K562 (cell line): Measurements from ENCODE around the gene CEP76. TPM values are rescaled to one million over a fixed set of nuclear protein-coding genes. Genes with fewer than 3 reads are reported as not detected.

Experiments
- ATAC-seq: fragments of 200-7000 bp; cut with Tn5 transposase; 3 replicates; pipeline ENCODE4 v1.9.1; 2020; ENCODE audit warnings: moderate library complexity
- BruUV-seq: library from RNA; stranded (reverse); fragments of 400-500 nt; replicated peaks from 2 replicates; lab custom pipeline; 2021; lab: Mats Ljungman, UMichigan
- CTCF ChIA-PET: fragments of 300-600 bp; formaldehyde crosslinking; extraction: SDS; loops from one replicate; lab custom pipeline; 2021; ENCODE audit warnings: low intra/inter-chr PET ratio; lab: Yijun Ruan, JAX
- POLR2A ChIA-PET: fragments of 300-600, 350-650 bp; sonication (Branson Sonifier 250); formaldehyde crosslinking; extraction: SDS; loops from one replicate; lab custom pipeline; 2021; ENCODE audit warnings: antibody characterized with exemption, inconsistent platforms; lab: Yijun Ruan, JAX
- DNase-seq, 4 experiments: peaks; one replicate each; pipeline versions ENCODE4 v3.0.0 to v3.0.0-alpha.2; 2011 to 2018; ENCODE audit warnings: low spot score in 3 of 4, mixed read lengths in 3 of 4; ENCODE audit errors: extremely low read depth in 1 of 4
- FAIRE-seq: peaks from 2 replicates; lab custom pipeline; 2011; peaks lifted over from hg19 to GRCh38; lab: Jason Lieb, UNC
- H2AFZ ChIP-seq: 2 replicates; pipeline ENCODE4 v1.6.0; 2011; ENCODE audit warnings: low read depth, low read length, control low read depth, inconsistent platforms
- H3K27ac ChIP-seq: fragments of 200-600 bp; 3 replicates; pipeline ENCODE4 v1.8.0; 2011; ENCODE audit warnings: low read depth, mild to moderate bottlenecking, control low read depth, inconsistent platforms, low read length, moderate library complexity, mixed read lengths; ENCODE audit errors: extremely low read depth
- H3K27me3 ChIP-seq, 2 experiments: fragments of 300-600 bp in 1 of 2; 2 replicates in 1 of 2; 3 replicates in 1 of 2; pipeline versions ENCODE4 v1.6.0 to v1.8.0; 2011; ENCODE audit warnings: inconsistent platforms in 2 of 2, low read length in 2 of 2, mild to moderate bottlenecking in 1 of 2, mixed read lengths in 1 of 2, moderate library complexity in 1 of 2; ENCODE audit not compliant: control insufficient read depth in 2 of 2, insufficient read depth in 2 of 2
- H3K36me3 ChIP-seq: fragments of 300-600 bp; 3 replicates; pipeline ENCODE4 v1.8.0; 2011; ENCODE audit warnings: mild to moderate bottlenecking, low read length, inconsistent platforms; ENCODE audit not compliant: control insufficient read depth, insufficient read depth
- H3K4me1 ChIP-seq, 2 experiments: fragments of 200-600 bp in 1 of 2; replicated peaks in 1 of 2; 2 replicates in 1 of 2; 3 replicates in 1 of 2; pipeline versions ENCODE4 v1.5.1 to v1.8.0; 2011; ENCODE audit warnings: inconsistent platforms in 2 of 2, low read length in 2 of 2, mild to moderate bottlenecking in 1 of 2, mixed read lengths in 1 of 2, moderate library complexity in 1 of 2; ENCODE audit not compliant: control insufficient read depth in 2 of 2, insufficient read depth in 2 of 2
- H3K4me2 ChIP-seq: 2 replicates; pipeline ENCODE4 v1.6.1; 2011; ENCODE audit warnings: low read length, control low read depth, inconsistent platforms, mixed read lengths; ENCODE audit not compliant: insufficient read depth
- H3K4me3 ChIP-seq: fragments of 200-600 bp; sonication (generic), shearing (Covaris generic); 2 replicates; pipeline ENCODE4 v1.5.1; 2016; ENCODE audit warnings: control low read depth, inconsistent platforms
- H3K79me2 ChIP-seq: fragments of 200-600 bp; 3 replicates; pipeline ENCODE4 v1.8.0; 2011; ENCODE audit warnings: low read length, inconsistent platforms; ENCODE audit not compliant: control insufficient read depth, insufficient read depth
- H3K9ac ChIP-seq, 2 experiments: 2 replicates each; pipeline versions ENCODE4 v1.6.0 to v1.6.1; 2011; ENCODE audit warnings: low read depth in 2 of 2, low read length in 2 of 2, control low read depth in 1 of 2, inconsistent platforms in 1 of 2, mild to moderate bottlenecking in 1 of 2, mixed read lengths in 1 of 2; ENCODE audit not compliant: insufficient read depth in 1 of 2
- H3K9me1 ChIP-seq: one replicate; pipeline ENCODE4 v1.6.0; 2011; ENCODE audit warnings: inconsistent platforms, mild to moderate bottlenecking, low read length, moderate library complexity; ENCODE audit not compliant: control insufficient read depth, insufficient read depth
- H3K9me3 ChIP-seq: replicated peaks from 2 replicates; pipeline ENCODE4 v1.5.1; 2011; ENCODE audit warnings: low read depth, low read length, inconsistent platforms; ENCODE audit not compliant: control insufficient read depth, insufficient read depth
- H4K20me1 ChIP-seq: replicated peaks from 2 replicates; pipeline ENCODE4 v1.6.1; 2011; ENCODE audit warnings: low read length, inconsistent platforms, mixed read lengths; ENCODE audit not compliant: control insufficient read depth, insufficient read depth
- BMI1 ChIP-seq: fragments of 150-350 bp; IDR thresholded peaks from 2 replicates; pipeline ENCODE4 v1.6.1; 2014; ENCODE audit warnings: low read length
- BRCA1 ChIP-seq, 2 experiments: fragments of 450-650 bp in 1 of 2; sonication (generic) in 1 of 2; formaldehyde crosslinking in 1 of 2; IDR thresholded peaks; 2 replicates each; pipeline versions ENCODE4 v1.5.0 to v1.6.1; 2017 to 2020; ENCODE audit warnings: mild to moderate bottlenecking in 1 of 2, missing genetic modification reagents in 1 of 2
- EHMT2 ChIP-seq: fragments of 450-650 bp; IDR thresholded peaks from 2 replicates; pipeline ENCODE4 v1.6.1; 2018; ENCODE audit warnings: antibody characterized with exemption
- ELF1 ChIP-seq: fragments of 200-800 bp; sonication (Bioruptor generic); IDR thresholded peaks from 2 replicates; pipeline ENCODE4 v1.6.1; 2016; ENCODE audit warnings: missing genetic modification characterization, missing compliant biosample characterization
- GABPB2 ChIP-seq: fragments of 250-450 bp; sonication (Bioruptor Pico); conservative IDR thresholded peaks from 2 replicates; pipeline ENCODE4 v1.5.1; 2021; ENCODE audit warnings: mild to moderate bottlenecking
- HDAC2 ChIP-seq: fragments of 450-650 bp; IDR thresholded peaks from 2 replicates; pipeline ENCODE4 v1.6.1; 2016; ENCODE audit warnings: mild to moderate bottlenecking
- MIER1 ChIP-seq: fragments of 450-650 bp; IDR thresholded peaks from 2 replicates; pipeline ENCODE4 v1.6.1; 2016; ENCODE audit warnings: antibody characterized with exemption, mild to moderate bottlenecking, low read depth
- POLR2G ChIP-seq: fragments of 200-400 bp; formaldehyde crosslinking; IDR thresholded peaks from 2 replicates; pipeline ENCODE4 v1.6.1; 2017; ENCODE audit warnings: low read depth, mild to moderate bottlenecking, antibody characterized with exemption, low read length, moderate library complexity
- SRSF9 ChIP-seq: fragments of 200-400 bp; formaldehyde crosslinking; IDR thresholded peaks from 2 replicates; pipeline ENCODE4 v1.6.1; 2017; ENCODE audit warnings: low read depth, low read length, borderline replicate concordance
- TOE1 ChIP-seq, 2 experiments: fragments of 450-650 bp in 1 of 2; sonication (generic) in 1 of 2; formaldehyde crosslinking in 1 of 2; IDR thresholded peaks; 2 replicates each; pipeline versions ENCODE4 v1.7.1 to v1.8.0; 2016 to 2022; ENCODE audit warnings: borderline replicate concordance in 2 of 2, mild to moderate bottlenecking in 2 of 2, antibody characterized with exemption in 1 of 2, inconsistent platforms in 1 of 2, low read depth in 1 of 2, missing genetic modification reagents in 1 of 2, moderate library complexity in 1 of 2
- TSC22D4 ChIP-seq: fragments of 450-650 bp; IDR thresholded peaks from 2 replicates; pipeline ENCODE4 v1.6.1; 2016; ENCODE audit warnings: missing genetic modification characterization, missing biosample characterization, control low read depth
- XRCC4 ChIP-seq: IDR thresholded peaks from one replicate; pipeline ENCODE4 v1.6.1; 2011; ENCODE audit not compliant: insufficient read depth, insufficient read length; ENCODE audit errors: extremely low read depth
- ZBED1 ChIP-seq: IDR thresholded peaks from 2 replicates; pipeline ENCODE4 v1.6.1; 2014
- ZFP30 ChIP-seq: fragments of 250-450 bp; sonication (Bioruptor Pico); IDR thresholded peaks from 2 replicates; pipeline ENCODE4 v1.8.0; 2022; ENCODE audit warnings: moderate library complexity, mild to moderate bottlenecking, inconsistent platforms, borderline replicate concordance
- ZKSCAN3 ChIP-seq: fragments of 250-450 bp; sonication (Bioruptor Pico); IDR thresholded peaks from 2 replicates; pipeline ENCODE4 v1.4.0; 2020
- ZNF174 ChIP-seq: fragments of 250-450 bp; sonication (Bioruptor Pico); IDR thresholded peaks from 2 replicates; pipeline ENCODE4 v1.4.0; 2020; ENCODE audit warnings: mild to moderate bottlenecking
- WGBS: fragments of 100-300 bp; shearing (Covaris generic); methylation state at CpG from one replicate; pipeline ENCODE4 v1.1.6; 2016; ENCODE audit warnings: low coverage, mixed read lengths; ENCODE audit not compliant: insufficient coverage; ENCODE audit errors: missing lambda C conversion rate; 5-methylcytosine and 5-hydroxymethylcytosine counted together
- in situ Hi-C: fragments of 300-500 bp; cut with MboI; formaldehyde crosslinking; loops from 4 replicates; pipeline ENCODE4 v1.15.0; 2018; ENCODE audit warnings: inconsistent platforms, mixed read lengths
- intact Hi-C: fragments of 100-400 bp; cut with micrococcal nuclease; formaldehyde crosslinking; loops from 2 replicates; pipeline ENCODE4 v1.14.2; 2022
- polyA plus RNA-seq, 8 experiments: library from polyadenylated mRNA; depleted of rRNA in 4 of 8; stranded (reverse) in 5 of 8; unstranded in 3 of 8; fragments of >200 nt; fragmentation: Nextera tagmentation in 2 of 8; fragmentation: Illumina TruSeq in 1 of 8; extraction: Ambion mirVana in 2 of 8; extraction: Trizol in 1 of 8; gene quantifications; 2 replicates each; pipeline versions ENCODE4 v1.2.1 to v1.2.3, GENCODE V29; 2011 to 2014; ENCODE audit warnings: inconsistent platforms in 1 of 8, missing spikeins in 1 of 8
- total RNA-seq, 7 experiments: library from RNA; depleted of rRNA in 6 of 7; stranded (reverse); fragments of >200 nt in 6 of 7; fragmentation: Illumina TruSeq in 2 of 7; extraction: Trizol in 2 of 7; gene quantifications; 2 replicates each; pipeline versions ENCODE4 v1.2.1 to v1.2.3, GENCODE V29; 2011 to 2021; ENCODE audit warnings: low replicate concordance in 1 of 7
- TF ChIP-seq, protein P1 (sequence below): fragments of 450-650 bp; formaldehyde crosslinking; IDR thresholded peaks from 2 replicates; pipeline ENCODE4 v1.4.0; 2020; ENCODE audit warnings: mild to moderate bottlenecking, moderate library complexity
- TF ChIP-seq, protein P2 (sequence below): fragments of 450-650 bp; IDR thresholded peaks from 2 replicates; pipeline ENCODE4 v1.7.0; 2016; ENCODE audit warnings: borderline replicate concordance

CEP76 gene
- total and polyA plus RNA-seq, 9 of the 15 experiments (the other 6 are each of a cell fraction or from before 2014, with no cell fraction given) = 5.3 to 27.3 (median 19.3) TPM

DNA sequence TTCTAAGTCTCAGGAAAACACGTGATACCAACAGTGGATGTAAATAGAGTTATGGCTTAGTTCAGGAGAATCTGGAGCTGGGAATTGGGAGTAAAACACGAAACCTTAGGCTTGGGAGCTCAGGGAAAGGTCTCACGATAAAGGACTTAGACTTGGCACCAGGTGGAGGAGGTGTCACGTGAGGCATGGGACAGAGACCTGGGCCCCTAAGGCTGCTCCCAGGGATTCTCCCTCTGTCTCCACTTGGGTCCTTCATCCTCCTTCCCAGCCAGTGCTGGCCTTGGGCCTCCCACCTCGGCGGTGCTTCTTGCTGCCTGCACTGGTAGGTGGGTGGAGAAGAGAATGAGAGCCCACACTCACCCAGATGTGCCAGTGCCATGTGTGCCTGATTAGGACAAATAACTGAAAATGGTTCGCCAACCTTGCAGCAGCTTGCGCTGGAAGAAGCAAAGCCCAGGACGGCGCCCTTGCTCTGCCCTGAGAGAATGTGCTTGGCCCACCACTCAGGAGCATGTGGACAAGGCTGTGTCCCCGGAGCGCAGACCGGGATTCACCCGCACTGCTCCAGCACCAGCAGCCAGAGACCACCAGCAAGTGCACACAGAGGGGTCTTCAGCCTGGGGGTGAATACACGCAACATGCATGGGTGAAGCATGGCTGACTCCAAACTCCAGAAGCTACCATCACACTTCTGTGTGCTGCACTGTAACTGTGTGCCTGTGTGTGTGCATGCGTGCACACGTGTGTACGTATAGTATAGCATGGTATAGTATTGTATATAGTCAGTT, 48.4 kb upstream of the CEP76 start (continued):
- TF ChIP-seq TOE1 (IDR thresholded peaks at IDR 0.05; ENCODE audit: borderline replicate concordance) (no peak), TOE1 (CRISPR knock-in tag; IDR thresholded peaks at IDR 0.05; ENCODE audit: borderline replicate concordance, low read depth) (no peak), HDAC2 (no peak), TSC22D4 (tag) (no peak), ZNF174 (CRISPR knock-in tag) (no peak)

DNA sequence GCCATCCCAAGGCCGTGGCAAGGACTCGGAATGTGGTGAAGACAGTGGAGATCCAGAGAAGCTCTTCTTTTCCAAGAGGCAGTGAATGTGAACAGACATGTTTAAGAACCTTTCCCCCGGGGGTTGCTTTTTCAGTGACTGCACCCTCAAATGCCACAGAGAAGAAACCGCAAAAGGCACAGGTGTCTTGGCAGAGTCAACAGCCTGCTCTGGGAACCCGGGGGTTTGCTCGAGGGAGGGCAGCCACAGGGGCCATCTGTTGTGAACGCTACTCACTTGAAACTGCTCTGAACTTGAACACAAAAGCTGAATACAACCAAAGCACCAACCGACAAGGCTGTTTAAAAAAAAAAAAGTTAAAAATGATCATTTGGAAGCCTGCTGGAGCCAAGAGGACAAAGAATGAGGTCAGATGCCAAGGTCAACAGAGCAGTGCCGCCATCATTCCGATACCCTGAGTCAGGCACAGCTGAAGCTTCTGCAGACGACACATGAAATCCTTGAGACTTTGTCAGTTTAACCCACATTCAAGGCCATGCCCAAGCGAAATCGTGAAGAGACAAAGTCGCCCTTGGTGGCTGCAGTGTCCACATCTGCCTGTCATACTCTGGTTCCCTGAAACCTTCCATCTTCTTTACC, 47.7 kb upstream of the CEP76 start:
- no TSS peak for BruUV-seq
- in situ Hi-C loops (no loop called here), intact Hi-C loops (no loop called here)
- no peak for FAIRE-seq
- H3K9ac ChIP-seq = no peak overlapping the region
- DNase-seq = no peak
- no peak for ATAC-seq
- no peak overlapping the region for H3K4me2 ChIP-seq
- 0 out of 2 replicates have a peak overlapping the region, but pooled peaks have one; percentile 52 for H2AFZ ChIP-seq
- no peaks in the 10 kb centered on the region for H3K79me2 ChIP-seq
- ChIA-PET POLR2A (interaction anchor here (0.6 to 1.8 kb wide), 5 partner anchors 17 to 834 kb away, joined by 3 to 6 read pairs (median 3); no protein-coding TSS in a partner anchor), CTCF (no interaction called here)
- H3K27ac ChIP-seq = no peak overlapping the region
- H3K36me3 ChIP-seq = no peaks in the 10 kb centered on the region
- no peaks in the 10 kb centered on the region for H4K20me1 ChIP-seq
- no peak overlapping the region for H3K4me3 ChIP-seq
- H3K9me1 ChIP-seq = no peaks in the 10 kb centered on the region
- 35% methylated on average over 14 of the region's 14 CpGs for WGBS
- H3K9me3 ChIP-seq = no peaks in the 10 kb centered on the region
- no peaks in the 10 kb centered on the region for H3K27me3 ChIP-seq
- H3K4me1 ChIP-seq = peaks cover 0 to 7% of the 10 kb centered on the region in 2 experiments; a peak in 2 of 5 replicates
- TF ChIP-seq, protein P1, sequence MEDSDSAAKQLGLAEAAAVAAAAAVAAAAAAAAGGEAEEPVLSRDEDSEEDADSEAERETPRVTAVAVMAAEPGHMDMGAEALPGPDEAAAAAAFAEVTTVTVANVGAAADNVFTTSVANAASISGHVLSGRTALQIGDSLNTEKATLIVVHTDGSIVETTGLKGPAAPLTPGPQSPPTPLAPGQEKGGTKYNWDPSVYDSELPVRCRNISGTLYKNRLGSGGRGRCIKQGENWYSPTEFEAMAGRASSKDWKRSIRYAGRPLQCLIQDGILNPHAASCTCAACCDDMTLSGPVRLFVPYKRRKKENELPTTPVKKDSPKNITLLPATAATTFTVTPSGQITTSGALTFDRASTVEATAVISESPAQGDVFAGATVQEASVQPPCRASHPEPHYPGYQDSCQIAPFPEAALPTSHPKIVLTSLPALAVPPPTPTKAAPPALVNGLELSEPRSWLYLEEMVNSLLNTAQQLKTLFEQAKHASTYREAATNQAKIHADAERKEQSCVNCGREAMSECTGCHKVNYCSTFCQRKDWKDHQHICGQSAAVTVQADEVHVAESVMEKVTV = no peak
- no peak for TF ChIP-seq BRCA1 (IDR thresholded peaks at IDR 0.05)
- TF ChIP-seq BRCA1 (CRISPR knock-in tag; IDR thresholded peaks at IDR 0.05) = no peak
- no peak for TF ChIP-seq ZKSCAN3 (CRISPR knock-in tag)
- TF ChIP-seq EHMT2 = no peak
- no peak for TF ChIP-seq ZBED1
- no peak for TF ChIP-seq SRSF9
- no peak for TF ChIP-seq GABPB2 (CRISPR knock-in tag)
- no peak for TF ChIP-seq POLR2G
- no peak for TF ChIP-seq BMI1
- TF ChIP-seq ZFP30 (CRISPR knock-in tag) = no peak
- no peak for TF ChIP-seq XRCC4
- no peak for TF ChIP-seq MIER1
- TF ChIP-seq, protein P2, sequence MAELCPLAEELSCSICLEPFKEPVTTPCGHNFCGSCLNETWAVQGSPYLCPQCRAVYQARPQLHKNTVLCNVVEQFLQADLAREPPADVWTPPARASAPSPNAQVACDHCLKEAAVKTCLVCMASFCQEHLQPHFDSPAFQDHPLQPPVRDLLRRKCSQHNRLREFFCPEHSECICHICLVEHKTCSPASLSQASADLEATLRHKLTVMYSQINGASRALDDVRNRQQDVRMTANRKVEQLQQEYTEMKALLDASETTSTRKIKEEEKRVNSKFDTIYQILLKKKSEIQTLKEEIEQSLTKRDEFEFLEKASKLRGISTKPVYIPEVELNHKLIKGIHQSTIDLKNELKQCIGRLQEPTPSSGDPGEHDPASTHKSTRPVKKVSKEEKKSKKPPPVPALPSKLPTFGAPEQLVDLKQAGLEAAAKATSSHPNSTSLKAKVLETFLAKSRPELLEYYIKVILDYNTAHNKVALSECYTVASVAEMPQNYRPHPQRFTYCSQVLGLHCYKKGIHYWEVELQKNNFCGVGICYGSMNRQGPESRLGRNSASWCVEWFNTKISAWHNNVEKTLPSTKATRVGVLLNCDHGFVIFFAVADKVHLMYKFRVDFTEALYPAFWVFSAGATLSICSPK = no peak
- TF ChIP-seq ELF1 (tag) = no peak
